Mucosa of gallbladder (tissue), 1 donor: ENCODE results near the gene DHRS7C. TPM values are rescaled to one million over a fixed set of nuclear protein-coding genes. Genes with fewer than 3 reads are reported as not detected.
"Not testable (repeated sequence)": the region's sequence is repeated elsewhere in the genome, so short reads cannot be mapped to it uniquely, and the experiment has no call there.

ENCODE experiments used
- DNase-seq: peaks from one replicate; pipeline ENCODE4 v3.0.0-alpha.2; 2020; ENCODE audit warnings: low spot score
- total RNA-seq: library from RNA; stranded (reverse); gene quantifications from one replicate; pipeline ENCODE4 v1.2.1, GENCODE V29; 2021
- donor health status: DM: no; HTN: no; CAD: no.

The DHRS7C gene
- total RNA-seq, 1 donor from 2014 or later, result not detected

GRCh38 chr17:9810100-9810949 lies 18.9 kb upstream of the DHRS7C start:
- DNase-seq, result no peak

DNA sequence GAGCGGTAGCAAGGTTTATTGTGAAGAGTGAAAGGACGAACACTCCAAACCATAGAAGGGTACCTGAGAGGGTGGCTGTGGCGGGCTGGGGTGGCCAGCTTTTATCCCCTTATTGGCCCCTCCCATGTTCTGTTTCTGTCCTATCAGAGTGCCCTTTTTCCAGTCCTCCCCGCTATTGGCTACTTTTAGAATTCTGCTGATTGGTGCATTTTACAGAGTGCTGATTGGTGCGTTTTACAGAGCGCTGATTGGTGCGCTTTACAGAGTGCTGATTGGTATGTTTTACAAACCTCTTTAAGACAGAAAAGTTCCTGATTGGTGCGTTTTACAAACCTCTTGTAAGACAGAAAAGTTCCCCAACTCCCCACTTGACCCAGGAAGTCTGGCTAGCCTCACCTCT lies 18.0 kb upstream of the DHRS7C start:
- DNase-seq, result no peak

- no peak for DNase-seq
Measured at GRCh38 chr17:9806699-9807098, 15.3 kb upstream of the DHRS7C start.

GRCh38 chr17:9805769-9806168 lies 14.4 kb upstream of the DHRS7C start:
- no peak for DNase-seq

DNA sequence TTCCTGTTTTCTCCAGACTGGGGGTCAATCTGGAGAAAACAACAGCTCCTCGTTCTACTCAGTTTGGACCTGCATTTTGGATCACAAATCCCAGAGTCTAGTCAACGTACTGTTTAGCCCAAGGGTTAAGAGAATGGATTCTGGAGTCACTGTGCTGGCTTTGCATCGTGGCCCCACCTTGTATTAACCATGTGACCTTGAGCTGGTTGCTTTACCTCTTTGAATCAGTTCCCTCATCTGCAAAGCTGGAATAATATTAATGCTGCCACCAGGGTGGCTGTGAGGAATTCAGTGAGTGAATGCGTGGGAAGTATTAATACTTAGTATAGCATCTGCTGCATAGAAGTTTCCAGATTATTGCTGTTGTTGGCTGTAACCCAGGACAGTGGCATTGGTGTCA lies 11.3 kb upstream of the DHRS7C start:
- DNase-seq, result no peak

GRCh38 chr17:9802294-9802693 lies 10.9 kb upstream of the DHRS7C start:
- no peak for DNase-seq

DNA sequence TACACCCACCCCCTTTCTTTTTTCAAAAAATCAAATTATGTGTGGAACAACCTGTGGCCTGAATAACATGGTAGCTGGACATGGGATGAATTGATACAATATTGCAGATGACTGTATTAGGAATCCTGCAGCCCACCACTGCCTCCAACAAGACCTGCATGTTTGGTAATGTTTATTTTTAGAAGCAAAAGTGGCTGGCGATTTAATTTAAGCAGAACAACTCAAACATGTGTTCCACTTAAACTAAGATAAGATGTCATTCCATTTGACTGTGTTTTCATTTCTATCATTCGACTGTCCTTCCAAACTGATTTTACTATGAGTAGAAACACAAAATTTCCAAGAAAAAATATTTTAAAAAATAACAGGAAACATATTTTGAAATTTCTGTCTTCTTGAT lies 10.1 kb upstream of the DHRS7C start:
- no peak for DNase-seq

- no peak for DNase-seq
Measured at GRCh38 chr17:9798724-9799123, 7.3 kb upstream of the DHRS7C start.

DNA sequence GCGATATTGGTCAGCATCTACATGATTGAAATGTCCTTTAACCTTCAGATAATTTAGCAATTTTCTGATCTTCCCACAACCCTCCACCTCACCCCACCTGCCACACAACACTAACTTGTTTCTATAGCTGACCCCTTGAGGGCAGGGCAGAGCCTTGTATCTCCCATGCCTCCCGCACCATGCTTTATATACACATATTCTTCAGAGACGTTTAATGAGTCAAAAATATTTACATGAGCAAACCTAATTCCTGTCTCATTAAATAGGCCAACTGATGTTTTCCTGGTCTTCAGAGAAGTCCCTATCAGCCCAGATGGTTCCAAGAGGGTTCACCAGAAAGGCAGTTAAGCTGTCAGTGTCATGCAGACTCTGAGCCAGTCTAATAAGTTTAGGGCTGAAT lies 6.6 kb upstream of the DHRS7C start:
- no peak for DNase-seq

GRCh38 chr17:9792181-9792840 lies 919 bp upstream of the DHRS7C start:
- DNase-seq, result no peak

DNA sequence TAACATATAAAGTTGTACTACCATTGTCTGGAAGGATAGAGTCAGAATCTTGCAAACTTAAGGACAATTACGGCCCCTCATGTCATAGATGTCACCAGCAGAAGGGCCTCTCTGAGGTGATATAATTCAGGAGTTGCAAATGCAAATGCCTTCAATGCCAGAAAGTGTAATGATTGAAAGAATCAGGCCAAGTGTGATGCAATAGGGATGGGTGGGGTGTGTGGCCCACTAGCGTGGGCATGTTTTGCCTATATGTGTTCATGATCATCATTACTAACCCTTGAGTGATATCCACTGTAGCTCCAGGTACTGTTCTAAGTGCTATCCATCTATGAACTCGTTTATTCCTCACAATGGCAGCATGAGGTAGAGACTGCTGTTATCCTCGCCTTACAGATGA lies 1.1 kb downstream of the DHRS7C start:
- DNase-seq, result no peak

GRCh38 chr17:9788601-9789000 lies 2.8 kb downstream of the DHRS7C start:
- DNase-seq, result no peak

DNA sequence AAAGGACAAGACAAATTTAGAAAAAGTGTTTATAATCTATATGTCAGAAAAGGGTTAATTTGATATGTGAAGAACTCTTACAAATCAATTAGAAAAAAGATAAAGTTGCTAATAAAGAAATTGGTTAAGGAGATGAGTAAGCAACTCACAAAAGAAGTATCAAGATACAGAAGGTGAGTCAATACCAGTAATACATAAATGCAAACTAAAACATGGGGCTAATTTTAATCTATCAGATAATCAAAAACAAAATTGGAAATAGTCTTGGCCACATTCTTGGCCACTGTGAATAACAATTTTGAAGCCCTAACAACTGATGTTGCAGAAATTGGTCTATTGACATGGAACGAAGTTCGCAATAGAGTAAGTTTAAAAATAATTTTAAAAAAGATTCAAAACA lies 6.8 kb downstream of the DHRS7C start:
- DNase-seq, result no peak

DNA sequence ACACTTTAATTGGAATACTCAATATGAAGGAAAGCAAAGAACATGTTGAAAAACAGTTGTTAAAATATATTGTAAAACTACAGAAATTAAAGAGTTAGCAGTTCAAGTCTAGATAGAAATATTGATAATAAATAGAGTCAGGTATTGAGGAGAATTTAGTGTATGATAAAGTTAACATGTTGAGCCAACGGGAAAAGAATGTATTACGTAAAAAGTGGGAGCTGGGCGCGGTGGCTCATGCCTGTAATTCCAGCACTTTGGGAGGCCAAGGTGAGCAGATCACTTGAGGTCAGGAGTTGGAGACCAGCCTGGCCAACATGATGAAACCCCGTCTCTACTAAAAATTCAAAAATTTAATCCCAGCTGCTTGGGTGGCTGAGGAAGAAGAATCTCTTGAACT lies 7.9 kb downstream of the DHRS7C start:
- DNase-seq, result not testable (repeated sequence)

GRCh38 chr17:9783050-9783449 lies 8.3 kb downstream of the DHRS7C start:
- no peak for DNase-seq

GRCh38 chr17:9780552-9780951 lies 10.8 kb downstream of the DHRS7C start:
- no peak for DNase-seq

DNA sequence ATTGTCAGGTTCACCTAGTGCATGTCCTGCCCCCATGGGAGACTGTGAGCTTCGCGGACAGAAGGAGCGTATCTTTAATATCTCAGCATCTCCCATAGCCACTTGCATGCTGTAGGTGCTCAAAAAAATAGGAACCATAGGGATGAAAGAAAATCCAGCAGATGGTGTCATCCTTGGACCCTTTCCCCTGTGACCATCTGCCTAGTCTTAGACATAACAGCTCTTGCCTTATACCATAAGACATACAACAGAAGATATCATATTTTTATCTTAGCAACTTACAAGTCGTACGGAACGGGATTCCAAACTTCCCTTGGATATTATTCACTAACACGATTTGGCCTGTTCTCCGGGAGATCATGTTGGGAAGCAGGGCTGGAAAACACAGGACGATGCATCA lies 14.5 kb downstream of the DHRS7C start:
- no peak for DNase-seq

DNA sequence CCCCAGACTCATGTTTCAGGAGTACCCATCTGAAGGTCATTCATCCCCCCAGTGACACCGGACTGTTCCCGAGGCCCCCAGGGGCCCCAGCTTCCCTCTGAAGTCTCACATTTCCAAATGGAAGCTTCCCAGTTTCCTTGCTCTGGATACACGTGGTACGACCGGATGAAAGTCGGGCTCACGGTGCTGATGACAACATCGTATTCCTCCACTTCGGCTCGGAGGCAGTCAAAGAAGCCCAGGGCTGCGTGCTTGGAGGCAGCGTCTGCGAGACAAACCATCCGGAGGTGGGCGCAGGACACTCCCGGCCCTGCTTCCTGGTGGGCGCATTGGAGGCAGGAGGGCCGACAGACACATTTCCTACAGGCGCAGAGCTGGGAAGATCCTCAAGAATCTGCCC lies 18.7 kb downstream of the DHRS7C start:
- no peak for DNase-seq

GRCh38 chr17:9771465-9771864 lies 19.9 kb downstream of the DHRS7C start:
- no peak for DNase-seq

GRCh38 chr17:9769036-9769695 lies 22.2 kb downstream of the DHRS7C start:
- DNase-seq, result no peak

- no peak for DNase-seq
Measured at GRCh38 chr17:9768381-9768934, 22.9 kb downstream of the DHRS7C start.

- no peak for DNase-seq
Measured at GRCh38 chr17:9767432-9767991, 23.9 kb downstream of the DHRS7C start.
